ENCODE measurements around the gene LRRC23.

LRRC23 gene

GRCh38 chr12:6883683-6884082, 20.9 kb upstream of the LRRC23 start:
- TF ChIP-seq EGR1 (IDR thresholded peaks at IDR 0.05) (no peak), MAX (IDR thresholded peaks at IDR 0.05) (no peak), TAF1 (IDR thresholded peaks at IDR 0.05; ENCODE audit: low read depth) (no peak), EP300 (IDR thresholded peaks at IDR 0.05; ENCODE audit: borderline replicate concordance) (no peak), REST (IDR thresholded peaks at IDR 0.05; ENCODE audit: low read depth) (no peak), CREB1 (IDR thresholded peaks at IDR 0.05; ENCODE audit: low read depth) (no peak), TEAD4 (IDR thresholded peaks at IDR 0.05) (no peak), RAD21 (IDR thresholded peaks at IDR 0.05; ENCODE audit: low read depth) (no peak), TCF12 (IDR thresholded peaks at IDR 0.05; ENCODE audit: low read depth) (no peak), YY1 (IDR thresholded peaks at IDR 0.05; ENCODE audit: low read depth) (no peak), CEBPB (IDR thresholded peaks at IDR 0.05) (no peak), ZBTB7A (IDR thresholded peaks at IDR 0.05; ENCODE audit: low read depth) (no peak), FOXM1 (IDR thresholded peaks at IDR 0.05; ENCODE audit: borderline replicate concordance, low read depth) (no peak), USF1 (IDR thresholded peaks at IDR 0.05) (no peak), NFIC (IDR thresholded peaks at IDR 0.05) (no peak)

GRCh38 chr12:6884539-6884938, 20.1 kb upstream of the LRRC23 start:
- TF ChIP-seq FOXM1 (IDR thresholded peaks at IDR 0.05; ENCODE audit: borderline replicate concordance, low read depth): no peak
- TF ChIP-seq TCF12 (IDR thresholded peaks at IDR 0.05; ENCODE audit: low read depth): no peak
- no peak for TF ChIP-seq ZBTB7A (IDR thresholded peaks at IDR 0.05; ENCODE audit: low read depth)
- TF ChIP-seq CREB1 (IDR thresholded peaks at IDR 0.05; ENCODE audit: low read depth): no peak
- no peak for TF ChIP-seq CEBPB (IDR thresholded peaks at IDR 0.05)

GRCh38 chr12:6887460-6887859, 17.2 kb upstream of the LRRC23 start:
- TF ChIP-seq USF1 (IDR thresholded peaks at IDR 0.05) (no peak), NFIC (IDR thresholded peaks at IDR 0.05) (no peak), MAX (IDR thresholded peaks at IDR 0.05) (no peak), RAD21 (IDR thresholded peaks at IDR 0.05; ENCODE audit: low read depth) (no peak), TCF12 (IDR thresholded peaks at IDR 0.05; ENCODE audit: low read depth) (no peak), REST (IDR thresholded peaks at IDR 0.05; ENCODE audit: low read depth) (no peak), TAF1 (IDR thresholded peaks at IDR 0.05; ENCODE audit: low read depth) (no peak), YY1 (IDR thresholded peaks at IDR 0.05; ENCODE audit: low read depth) (no peak), EGR1 (IDR thresholded peaks at IDR 0.05) (no peak), CREB1 (IDR thresholded peaks at IDR 0.05; ENCODE audit: low read depth) (no peak), TEAD4 (IDR thresholded peaks at IDR 0.05) (no peak), FOXM1 (IDR thresholded peaks at IDR 0.05; ENCODE audit: borderline replicate concordance, low read depth) (no peak), ZBTB7A (IDR thresholded peaks at IDR 0.05; ENCODE audit: low read depth) (no peak)

- TF ChIP-seq EP300 (IDR thresholded peaks at IDR 0.05; ENCODE audit: borderline replicate concordance) (no peak), TCF12 (IDR thresholded peaks at IDR 0.05; ENCODE audit: low read depth) (no peak), FOXM1 (IDR thresholded peaks at IDR 0.05; ENCODE audit: borderline replicate concordance, low read depth) (no peak), REST (IDR thresholded peaks at IDR 0.05; ENCODE audit: low read depth) (no peak), YY1 (IDR thresholded peaks at IDR 0.05; ENCODE audit: low read depth) (no peak), USF1 (IDR thresholded peaks at IDR 0.05) (no peak), EGR1 (IDR thresholded peaks at IDR 0.05) (no peak), CREB1 (IDR thresholded peaks at IDR 0.05; ENCODE audit: low read depth) (no peak), NFIC (IDR thresholded peaks at IDR 0.05) (no peak), ZBTB7A (IDR thresholded peaks at IDR 0.05; ENCODE audit: low read depth) (no peak), CEBPB (IDR thresholded peaks at IDR 0.05) (no peak), TAF1 (IDR thresholded peaks at IDR 0.05; ENCODE audit: low read depth) (no peak), MAX (IDR thresholded peaks at IDR 0.05) (no peak), RAD21 (IDR thresholded peaks at IDR 0.05; ENCODE audit: low read depth) (no peak), TEAD4 (IDR thresholded peaks at IDR 0.05) (no peak)
Measured at GRCh38 chr12:6888360-6888759, 16.3 kb upstream of the LRRC23 start.
